ENCODE measurements around the gene NSDHL. TPM values are rescaled to one million over a fixed set of nuclear protein-coding genes. Genes with fewer than 3 reads are reported as not detected.

The NSDHL gene
- total RNA-seq, 2 donors from 2014 or later = 25.8 to 34.8 TPM

DNA sequence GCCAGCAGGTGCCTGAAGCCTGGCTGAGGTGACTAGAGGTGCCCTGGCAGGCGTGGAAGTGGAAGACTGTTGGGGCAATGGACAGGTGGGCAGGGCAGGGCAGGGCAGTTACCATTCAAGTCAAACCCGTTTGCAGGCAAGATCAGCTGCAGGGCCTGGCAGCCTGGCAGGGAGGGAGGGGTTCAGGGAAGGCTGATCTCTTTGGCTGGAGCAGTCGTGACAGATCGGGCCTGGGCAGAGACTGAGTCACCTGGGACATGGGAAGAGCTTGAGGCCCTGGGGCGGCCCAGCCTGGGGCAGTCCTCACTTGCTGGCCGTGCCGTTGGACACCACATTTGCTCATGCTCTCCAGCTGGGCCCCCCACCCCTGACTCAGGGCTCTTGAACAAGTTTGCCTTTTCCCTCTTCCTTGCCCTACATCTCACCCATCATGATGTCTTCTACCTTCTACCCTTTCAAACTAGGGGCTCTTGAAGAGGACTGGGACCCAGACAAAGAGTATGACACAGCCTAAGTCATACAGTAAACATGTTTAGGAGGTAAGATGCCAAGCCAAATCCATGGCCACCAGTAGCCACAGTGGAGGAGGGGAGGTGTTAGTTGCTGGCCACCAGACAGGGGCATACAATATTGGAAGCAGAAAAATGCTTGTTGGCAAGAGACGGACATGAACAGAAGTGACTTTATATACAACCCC lies 65.0 kb downstream of the NSDHL start:
- H3K27me3 Mint-ChIP-seq (ENCODE audit: insufficient read depth) = peaks cover 28% of the 10 kb centered on the region
- Histone ChIP-seq H3K9ac (ENCODE audit: extremely low read depth, low read length, poor library complexity, severe bottlenecking) (no peak overlapping the region), H3K27ac (ENCODE audit: low read depth, low read length) (no peak overlapping the region), H3K36me3 (ENCODE audit: control insufficient read depth, insufficient read depth, low read length) (no peaks in the 10 kb centered on the region), H3K4me3 (ENCODE audit: low read length) (no peak overlapping the region), H3K27me3 (ENCODE audit: control insufficient read depth, insufficient read depth, low read length, poor library complexity, severe bottlenecking) (no peaks in the 10 kb centered on the region), H3K4me1 (ENCODE audit: control insufficient read depth, insufficient read depth, low read length) (no peaks in the 10 kb centered on the region), H3K9me3 (ENCODE audit: control insufficient read depth, low read length) (no peaks in the 10 kb centered on the region)
- TF ChIP-seq, protein P1, sequence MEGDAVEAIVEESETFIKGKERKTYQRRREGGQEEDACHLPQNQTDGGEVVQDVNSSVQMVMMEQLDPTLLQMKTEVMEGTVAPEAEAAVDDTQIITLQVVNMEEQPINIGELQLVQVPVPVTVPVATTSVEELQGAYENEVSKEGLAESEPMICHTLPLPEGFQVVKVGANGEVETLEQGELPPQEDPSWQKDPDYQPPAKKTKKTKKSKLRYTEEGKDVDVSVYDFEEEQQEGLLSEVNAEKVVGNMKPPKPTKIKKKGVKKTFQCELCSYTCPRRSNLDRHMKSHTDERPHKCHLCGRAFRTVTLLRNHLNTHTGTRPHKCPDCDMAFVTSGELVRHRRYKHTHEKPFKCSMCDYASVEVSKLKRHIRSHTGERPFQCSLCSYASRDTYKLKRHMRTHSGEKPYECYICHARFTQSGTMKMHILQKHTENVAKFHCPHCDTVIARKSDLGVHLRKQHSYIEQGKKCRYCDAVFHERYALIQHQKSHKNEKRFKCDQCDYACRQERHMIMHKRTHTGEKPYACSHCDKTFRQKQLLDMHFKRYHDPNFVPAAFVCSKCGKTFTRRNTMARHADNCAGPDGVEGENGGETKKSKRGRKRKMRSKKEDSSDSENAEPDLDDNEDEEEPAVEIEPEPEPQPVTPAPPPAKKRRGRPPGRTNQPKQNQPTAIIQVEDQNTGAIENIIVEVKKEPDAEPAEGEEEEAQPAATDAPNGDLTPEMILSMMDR (conservative IDR thresholded peaks at IDR 0.05) = no peak
- 92% methylated on average over 7 of the region's 8 CpGs; no CpG with 5 or more reads in 1 of the 2 experiments for WGBS, 2 experiments (ENCODE audit: insufficient coverage in 1 of 2, insufficient read length in 1 of 2)
- H3K4me1 Mint-ChIP-seq = peaks cover 4% of the 10 kb centered on the region
- no peak overlapping the region for H3K27ac Mint-ChIP-seq
- peaks cover 2% of the 10 kb centered on the region for H3K36me3 Mint-ChIP-seq (ENCODE audit: low read depth)
- peak; percentile 41 for DNase-seq
- peaks cover 67% of the 10 kb centered on the region for H3K9me3 Mint-ChIP-seq
- H3K4me3 Mint-ChIP-seq = no peak overlapping the region

DNA sequence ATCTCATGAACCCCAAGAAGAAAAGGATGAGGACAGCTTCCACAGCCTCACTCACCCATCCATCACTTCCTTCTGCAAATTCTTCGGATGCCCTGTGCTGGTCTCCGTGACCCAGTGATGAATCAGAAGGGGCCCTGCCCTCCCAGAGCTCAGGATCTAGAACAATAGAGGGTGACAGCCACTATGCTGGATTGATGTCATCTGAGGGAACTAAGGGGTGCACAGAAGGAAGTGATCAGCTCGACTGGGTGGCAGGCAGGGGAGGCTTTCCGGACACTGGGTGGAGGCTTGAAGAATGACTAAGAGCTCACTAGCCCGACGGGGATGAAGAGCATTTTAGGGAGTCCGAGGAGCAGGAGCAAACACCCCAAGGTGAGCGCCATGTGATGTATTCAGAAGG lies 65.6 kb downstream of the NSDHL start:
- no peaks in the 10 kb centered on the region for H3K9me3 ChIP-seq (ENCODE audit: control insufficient read depth, low read length)
- no peaks in the 10 kb centered on the region for H3K36me3 ChIP-seq (ENCODE audit: control insufficient read depth, insufficient read depth, low read length)
- peaks cover 4% of the 10 kb centered on the region for H3K4me1 Mint-ChIP-seq
- H3K27me3 ChIP-seq (ENCODE audit: control insufficient read depth, insufficient read depth, low read length, poor library complexity, severe bottlenecking) = no peaks in the 10 kb centered on the region
- no peak for DNase-seq
- TF ChIP-seq, protein P1 (conservative IDR thresholded peaks at IDR 0.05) = no peak
- no peak overlapping the region for H3K27ac Mint-ChIP-seq
- H3K9me3 Mint-ChIP-seq = peaks cover 66% of the 10 kb centered on the region
- no peak overlapping the region for H3K9ac ChIP-seq (ENCODE audit: extremely low read depth, low read length, poor library complexity, severe bottlenecking)
- 90% methylated on average over 8 of the region's 8 CpGs; no CpG with 5 or more reads in 1 of the 2 experiments for WGBS, 2 experiments (ENCODE audit: insufficient coverage in 1 of 2, insufficient read length in 1 of 2)
- no peak overlapping the region for H3K4me3 ChIP-seq (ENCODE audit: low read length)
- H3K36me3 Mint-ChIP-seq (ENCODE audit: low read depth) = peaks cover 2% of the 10 kb centered on the region
- peaks cover 22% of the 10 kb centered on the region for H3K27me3 Mint-ChIP-seq (ENCODE audit: insufficient read depth)
- no peak overlapping the region for H3K27ac ChIP-seq (ENCODE audit: low read depth, low read length)
- no peak overlapping the region for H3K4me3 Mint-ChIP-seq
- no peaks in the 10 kb centered on the region for H3K4me1 ChIP-seq (ENCODE audit: control insufficient read depth, insufficient read depth, low read length)

DNA sequence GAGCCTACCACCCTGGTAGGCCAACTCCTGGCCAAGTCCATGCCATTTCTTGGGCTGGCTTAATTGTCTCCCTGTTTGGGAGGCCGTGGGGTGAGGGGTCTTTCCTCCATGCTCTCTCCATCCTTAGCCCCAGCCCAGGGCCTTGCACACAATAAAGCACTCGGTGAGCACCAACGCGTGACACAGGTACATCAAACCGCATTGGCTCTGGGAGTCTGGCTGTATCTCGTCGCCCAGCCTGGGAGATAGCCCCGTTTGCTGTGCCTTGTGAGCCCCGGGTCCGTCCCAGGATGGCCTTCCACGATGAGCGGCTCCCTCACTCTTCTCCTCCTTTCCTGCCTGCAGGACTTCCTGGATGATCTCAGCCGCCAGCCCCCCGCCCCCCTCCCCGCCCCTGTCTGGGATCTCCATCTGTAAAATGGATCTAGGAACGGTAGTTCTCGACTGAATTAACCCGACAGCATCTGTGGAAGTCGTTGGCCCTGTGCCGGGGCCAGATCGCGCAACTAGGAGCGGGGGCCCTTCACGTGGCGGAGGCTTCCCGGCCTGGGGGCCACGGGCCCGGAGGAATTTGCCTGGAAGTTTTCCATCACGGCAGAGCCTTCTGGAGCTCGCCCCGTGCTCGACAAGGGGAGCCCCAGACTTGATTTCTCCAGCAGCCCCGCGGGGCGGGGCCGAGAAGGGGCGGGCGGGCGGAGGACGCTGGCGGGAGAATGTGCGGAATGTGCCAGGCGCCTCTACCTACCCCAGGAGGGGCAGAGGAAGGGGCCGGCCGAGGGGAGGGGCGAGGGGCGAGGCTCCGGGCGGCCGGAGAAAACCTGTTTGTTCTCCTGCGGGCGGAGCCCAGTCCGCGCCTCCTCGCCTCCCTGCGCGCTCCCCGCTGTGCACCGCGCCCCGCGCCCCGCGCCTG lies 66.6 kb downstream of the NSDHL start, which contains the start of gene ZNF185:
Gene ZNF185 (plus strand): TSS at position 846 of the 910 bp plus-strand sequence. CDS start 16,423 bp downstream, outside the sequence.
- Histone ChIP-seq H3K9me3 (ENCODE audit: control insufficient read depth, low read length) (no peaks in the 10 kb centered on the region), H3K27ac (ENCODE audit: low read depth, low read length) (no peak within 1 kb of the TSS), H3K4me3 (ENCODE audit: low read length) (peak within 1 kb of the TSS; percentile 76), H3K4me1 (ENCODE audit: control insufficient read depth, insufficient read depth, low read length) (no peaks in the 10 kb centered on the region), H3K9ac (ENCODE audit: extremely low read depth, low read length, poor library complexity, severe bottlenecking) (peak within 1 kb of the TSS; percentile 15), H3K27me3 (ENCODE audit: control insufficient read depth, insufficient read depth, low read length, poor library complexity, severe bottlenecking) (no peaks in the 10 kb centered on the region), H3K36me3 (ENCODE audit: control insufficient read depth, insufficient read depth, low read length) (no peaks in the 10 kb centered on the region)
- peaks cover 66% of the 10 kb centered on the region for H3K9me3 Mint-ChIP-seq
- WGBS, 2 experiments (ENCODE audit: insufficient coverage in 1 of 2, insufficient read length in 1 of 2) = 0 to 12% methylated on average over 8 to 60 of the region's 64 CpGs
- peak; percentile 93 for DNase-seq
- H3K4me3 Mint-ChIP-seq = peak within 1 kb of the TSS; percentile 40
- peaks cover 9% of the 10 kb centered on the region for H3K4me1 Mint-ChIP-seq
- peaks cover 2% of the 10 kb centered on the region for H3K36me3 Mint-ChIP-seq (ENCODE audit: low read depth)
- no peak within 1 kb of the TSS for H3K27ac Mint-ChIP-seq
- TF ChIP-seq, protein P1 (conservative IDR thresholded peaks at IDR 0.05) = no peak
- peaks cover 19% of the 10 kb centered on the region for H3K27me3 Mint-ChIP-seq (ENCODE audit: insufficient read depth)

Data from endodermal cell (in vitro differentiated cells).